Skin of body (tissue), 2 donors: ENCODE data around the gene FAM3C. TPM values are rescaled to one million over a fixed set of nuclear protein-coding genes. Genes with fewer than 3 reads are reported as not detected.

Experiments used
- DNase-seq: peaks from one replicate; lab custom pipeline; 2025; lab: John Stamatoyannopoulos, UW
- total RNA-seq: library from RNA; depleted of rRNA; stranded (reverse); fragments of >200 nt; gene quantifications from one replicate; pipeline ENCODE4 v1.2.3, GENCODE V29; 2014

Gene FAM3C
- total RNA-seq, 1 donor from 2014 or later = 94.3 TPM

DNA sequence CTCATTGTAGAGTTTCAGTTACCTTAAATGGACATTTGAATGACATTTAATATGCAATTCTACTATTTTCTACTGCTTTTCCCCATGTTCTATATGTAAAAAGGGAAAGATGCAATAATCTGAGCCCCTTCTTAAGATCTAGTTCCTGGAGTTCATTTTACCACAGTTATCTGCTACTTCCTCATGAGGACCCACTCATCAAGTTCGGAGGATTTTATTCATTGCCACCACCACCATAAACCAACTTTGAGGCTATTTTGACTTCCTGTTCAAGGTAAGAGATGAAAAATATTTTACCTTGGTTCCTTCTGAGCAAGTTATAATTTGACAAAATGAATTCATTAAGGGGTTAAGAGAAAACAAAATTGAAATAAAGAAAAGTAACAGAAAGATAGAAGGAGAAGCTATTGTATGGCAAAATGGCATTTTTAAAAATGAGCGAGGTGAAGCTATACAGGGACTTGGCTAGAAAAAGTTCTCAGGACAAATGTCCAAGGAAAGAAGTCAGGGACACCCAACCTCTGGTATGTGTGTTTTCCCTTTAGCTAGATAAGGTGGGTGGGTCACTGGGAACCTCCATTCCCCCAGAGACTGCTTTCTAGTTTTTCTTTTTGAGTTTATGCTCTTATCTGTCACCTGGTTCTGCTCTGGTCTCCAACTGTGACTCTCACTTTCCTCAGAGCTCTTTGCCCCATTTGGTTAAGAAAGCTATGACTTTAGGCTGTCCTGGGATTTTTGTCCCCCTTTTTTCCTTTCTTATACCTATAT, 14.9 kb upstream of the FAM3C start:
- DNase-seq = no peak

DNA sequence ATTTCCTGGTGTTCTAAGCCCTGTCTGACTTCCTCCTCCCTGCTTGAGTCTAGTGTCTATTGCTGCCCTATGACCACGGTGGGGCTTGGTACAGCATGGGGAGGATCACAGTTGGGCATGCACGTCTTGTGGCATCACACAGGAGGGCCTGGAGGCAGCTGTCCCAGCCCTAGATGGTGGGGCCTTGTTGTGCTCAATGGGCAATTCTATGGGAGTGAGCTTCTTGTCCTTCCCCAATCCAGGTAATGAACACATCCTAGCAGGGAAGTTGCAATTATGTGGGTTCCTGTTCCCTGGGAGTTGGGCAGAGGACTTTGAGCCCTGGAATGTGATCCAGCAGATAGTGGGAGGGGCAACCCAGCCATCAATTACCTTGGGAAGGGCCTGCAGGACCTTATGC, 10.8 kb upstream of the FAM3C start:
- no peak for DNase-seq

DNA sequence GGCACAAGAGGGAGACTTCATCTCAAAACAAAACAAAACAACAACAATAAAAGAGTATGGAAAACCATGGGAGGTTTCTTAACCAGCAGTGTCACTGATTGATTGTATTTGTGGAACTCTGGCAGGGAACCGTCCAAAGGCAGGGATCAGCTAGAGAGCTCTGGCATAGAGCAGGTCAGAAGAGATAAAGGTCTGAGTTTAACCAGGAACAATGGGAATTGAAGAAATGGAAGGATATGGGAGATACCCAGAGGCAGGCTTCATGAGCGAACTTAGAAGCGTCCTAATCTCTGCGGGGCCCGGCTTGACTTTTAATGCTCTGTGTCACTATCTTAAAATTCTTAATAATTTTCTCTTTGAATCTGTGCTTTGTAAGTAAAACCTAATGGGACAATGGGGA, 10.4 kb upstream of the FAM3C start:
- no peak for DNase-seq

DNA sequence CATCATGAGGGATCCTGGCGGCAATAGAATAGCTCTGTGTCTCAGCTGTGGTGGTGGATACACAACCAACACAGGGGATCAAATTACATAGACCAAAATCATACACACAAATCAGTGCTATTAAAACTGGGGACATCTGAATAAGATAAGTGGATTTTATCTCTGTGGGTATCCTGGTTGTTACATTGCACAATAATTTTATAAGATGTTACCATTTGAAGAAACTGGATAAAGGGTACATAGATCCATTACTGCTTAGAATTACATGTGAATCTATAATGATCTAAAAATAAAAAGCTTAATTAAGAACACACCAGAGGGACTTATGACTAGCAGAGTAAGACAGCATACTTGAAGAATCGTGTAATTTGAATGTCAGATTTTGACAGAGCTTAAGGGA, 8.2 kb upstream of the FAM3C start:
- peak; percentile 22 for DNase-seq

DNA sequence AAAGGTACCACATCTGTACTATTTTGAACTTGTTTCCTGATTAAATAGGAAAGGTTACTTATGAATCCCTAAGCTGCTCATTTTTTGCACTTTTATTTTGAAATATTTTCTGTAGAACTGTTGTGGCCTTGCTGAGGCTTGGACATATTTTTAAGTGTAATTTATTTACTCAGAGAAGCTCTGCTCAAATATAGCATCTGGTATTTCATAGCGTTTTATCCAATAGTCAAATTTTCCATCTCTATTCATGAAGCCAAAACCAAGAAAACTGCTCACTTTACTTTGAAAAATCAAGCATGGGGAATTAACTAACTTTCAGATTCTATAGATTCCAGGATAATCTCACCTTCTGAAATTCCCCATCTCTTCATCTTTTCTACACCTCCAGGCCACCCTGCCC, 6.6 kb upstream of the FAM3C start:
- peak; percentile 70 for DNase-seq

DNA sequence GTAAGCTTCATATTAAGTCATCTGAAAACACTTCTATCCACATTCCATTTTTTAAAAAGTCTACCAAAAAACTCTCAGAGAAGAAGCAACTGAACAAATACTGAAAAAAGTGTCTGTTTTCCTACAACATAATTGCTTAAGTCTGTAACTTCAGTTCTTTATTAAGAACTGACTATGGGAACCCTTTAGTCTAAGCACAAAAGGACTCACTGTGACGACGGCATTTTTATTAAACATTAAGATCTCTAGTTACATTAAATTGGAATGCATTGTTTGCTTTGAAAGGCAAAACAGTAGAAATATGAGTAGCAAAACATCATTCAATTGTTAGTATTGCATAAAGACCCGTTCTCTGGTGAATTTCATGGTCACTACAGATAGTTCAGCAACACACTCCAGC, 5.8 kb upstream of the FAM3C start:
- peak; percentile 44 for DNase-seq

DNA sequence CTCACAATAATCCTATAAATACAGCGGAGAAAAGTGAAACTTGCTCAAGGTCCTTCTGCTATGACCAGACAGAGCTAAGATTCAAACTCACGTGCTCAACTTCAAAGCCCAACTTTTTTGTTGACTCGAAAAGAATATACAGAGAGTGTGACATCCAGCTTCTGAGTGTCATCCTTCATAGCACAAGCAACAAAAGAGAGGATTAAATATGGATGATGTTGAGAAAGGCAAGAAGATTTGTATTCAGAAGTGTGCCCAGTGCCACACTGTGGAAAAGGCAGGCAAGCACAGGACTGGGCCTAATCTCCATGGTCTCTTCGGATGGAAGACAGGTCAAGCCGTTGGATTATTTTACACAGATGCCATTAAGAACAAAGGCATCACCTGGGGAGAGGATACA, 2.1 kb upstream of the FAM3C start:
- no peak for DNase-seq

DNA sequence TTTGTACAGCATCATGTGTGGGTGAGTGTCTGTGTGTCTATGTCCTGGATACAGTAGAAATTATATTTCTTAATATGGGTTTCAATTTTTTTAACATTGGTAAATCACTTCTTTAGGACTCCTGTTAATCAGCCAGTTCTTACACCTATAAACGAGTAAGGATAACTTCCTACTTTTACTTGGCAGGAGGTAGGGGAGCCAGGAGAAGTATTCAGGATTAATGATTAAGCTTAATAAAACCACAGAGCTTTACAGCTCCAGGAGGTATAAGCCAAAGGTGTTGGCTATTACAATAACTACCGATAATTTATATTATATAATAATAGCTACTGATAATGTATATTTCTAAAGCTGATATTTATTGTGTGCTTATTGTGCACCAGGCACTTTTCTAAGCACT, 1.7 kb upstream of the FAM3C start:
- no peak for DNase-seq

DNA sequence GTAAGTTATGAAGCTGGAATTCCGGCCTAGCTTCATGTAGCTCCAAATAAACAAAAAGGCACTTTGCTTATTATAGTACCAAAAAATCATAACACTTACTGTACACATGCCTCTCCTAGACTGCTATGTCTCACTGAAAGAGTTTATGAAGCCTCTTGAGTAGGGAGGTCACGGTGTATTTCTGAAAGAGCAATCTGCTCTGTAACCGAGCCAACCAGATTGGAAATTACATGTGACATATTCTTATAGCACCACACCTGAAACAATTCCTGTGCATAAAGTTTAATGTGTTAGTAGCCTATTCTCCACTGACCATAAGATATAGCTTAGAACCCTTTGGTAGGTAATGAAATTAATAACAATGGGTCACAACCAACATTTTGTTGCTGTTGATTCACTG, 1.3 kb upstream of the FAM3C start:
- DNase-seq = no peak

DNA sequence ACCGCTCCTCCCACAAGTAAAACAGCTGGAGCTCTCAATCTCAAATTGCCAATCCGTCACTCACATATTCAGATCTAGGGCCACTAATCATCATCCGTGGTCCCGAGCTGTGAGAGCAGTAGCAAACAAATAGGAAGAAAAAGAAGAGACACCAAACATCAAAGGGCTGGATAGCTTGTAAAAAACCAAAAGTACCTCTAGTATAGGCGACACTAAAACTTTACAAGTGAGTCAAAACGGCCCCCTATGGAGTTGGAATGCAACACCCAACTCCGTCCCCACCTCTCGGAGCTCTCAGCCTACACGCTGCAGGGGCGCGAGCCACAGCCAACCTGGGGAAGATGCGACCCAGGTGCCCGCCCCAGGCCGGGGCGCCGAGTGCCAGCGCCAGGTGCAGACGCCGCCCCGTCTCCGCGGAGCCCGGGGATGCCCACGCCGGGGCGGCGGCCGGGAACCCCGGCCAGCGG, 581 bp downstream of the FAM3C start:
- peak; percentile 22 for DNase-seq

DNA sequence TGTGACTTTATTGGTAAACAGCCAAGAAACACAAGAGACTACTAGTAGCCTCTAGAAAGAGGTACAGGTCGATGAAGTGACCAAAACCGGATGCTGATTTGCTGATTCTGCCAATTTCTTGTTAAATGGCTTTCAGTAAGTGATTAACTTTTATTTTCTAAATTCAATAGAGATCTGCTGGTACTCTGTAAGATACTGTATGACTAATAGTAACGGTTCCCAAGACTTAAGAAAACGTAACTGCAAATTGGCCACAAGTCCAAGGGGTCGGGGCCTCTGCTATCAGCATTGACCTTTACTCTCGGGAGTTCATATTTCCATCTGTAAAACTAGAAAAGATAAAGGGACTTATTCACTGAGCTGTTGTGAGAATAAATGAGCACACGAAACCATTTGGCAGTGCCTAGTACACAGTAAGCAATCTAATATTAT, 1.4 kb downstream of the FAM3C start:
- no peak for DNase-seq

DNA sequence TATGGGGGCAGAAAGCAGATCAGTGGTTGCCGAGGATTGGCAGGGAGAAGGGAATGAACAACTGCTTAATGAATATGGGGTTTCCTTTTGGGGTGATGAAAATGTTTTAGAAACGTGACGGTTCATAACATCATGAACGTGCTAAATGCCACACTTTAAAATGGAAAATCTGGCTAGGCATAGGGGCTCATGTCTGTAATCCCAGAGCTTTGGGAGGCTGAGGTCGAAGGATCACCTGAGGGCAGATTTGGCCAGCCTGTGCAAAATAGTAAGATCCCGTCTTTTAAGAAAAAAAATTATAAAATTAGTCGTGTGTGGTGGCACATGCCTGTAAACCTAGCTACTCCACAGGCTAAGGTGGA, 3.1 kb downstream of the FAM3C start:
- no peak for DNase-seq

DNA sequence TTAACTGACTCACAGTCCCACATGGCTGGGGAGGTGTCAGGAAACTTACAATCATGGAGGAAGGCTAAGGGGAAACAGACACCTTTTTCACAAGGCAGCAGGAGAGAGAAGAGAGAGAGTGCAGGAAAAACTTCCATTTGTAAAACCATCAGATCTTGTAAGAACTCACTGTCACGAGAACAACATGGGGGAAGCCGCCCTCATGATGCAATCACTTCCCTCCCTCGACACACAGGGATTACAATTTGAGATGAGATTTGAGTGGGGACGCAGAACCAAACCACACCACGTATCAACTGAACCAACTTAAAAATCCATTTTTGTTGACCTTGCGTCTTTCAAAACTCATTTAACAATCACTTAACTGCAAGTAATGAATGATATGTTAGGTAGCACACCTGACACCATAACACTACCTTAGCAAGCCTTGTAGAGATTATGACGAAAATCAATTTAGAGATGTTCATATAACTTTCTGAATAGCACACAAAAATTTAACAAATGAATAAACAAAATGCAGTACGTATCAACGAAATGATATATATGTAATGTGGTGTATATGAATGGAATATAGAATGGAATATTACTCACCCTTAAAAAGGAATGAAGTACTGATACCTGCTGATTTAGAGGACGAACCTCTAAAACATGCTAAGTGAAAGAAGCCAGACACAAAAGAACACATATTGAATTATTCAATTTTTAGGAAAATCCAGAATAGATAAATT, 3.7 kb downstream of the FAM3C start:
- no peak for DNase-seq

DNA sequence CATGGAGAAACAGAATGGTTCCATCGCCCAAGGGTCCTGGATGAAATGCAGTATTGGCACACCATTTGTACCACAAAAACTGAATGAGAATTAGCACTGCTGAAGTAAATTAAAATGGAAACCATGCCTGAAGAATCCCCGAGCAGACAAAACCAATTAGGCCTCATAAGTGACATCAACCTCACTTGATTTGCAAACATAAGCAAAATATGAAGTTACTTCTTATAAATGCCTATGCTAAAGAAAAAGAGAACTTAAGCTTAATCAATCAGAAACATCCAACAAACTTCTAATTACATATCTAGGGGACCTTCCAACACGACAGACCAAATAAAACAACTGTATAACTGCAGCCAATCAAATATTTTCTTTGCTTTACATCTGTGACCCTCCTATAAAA, 4.4 kb downstream of the FAM3C start:
- DNase-seq = no peak

DNA sequence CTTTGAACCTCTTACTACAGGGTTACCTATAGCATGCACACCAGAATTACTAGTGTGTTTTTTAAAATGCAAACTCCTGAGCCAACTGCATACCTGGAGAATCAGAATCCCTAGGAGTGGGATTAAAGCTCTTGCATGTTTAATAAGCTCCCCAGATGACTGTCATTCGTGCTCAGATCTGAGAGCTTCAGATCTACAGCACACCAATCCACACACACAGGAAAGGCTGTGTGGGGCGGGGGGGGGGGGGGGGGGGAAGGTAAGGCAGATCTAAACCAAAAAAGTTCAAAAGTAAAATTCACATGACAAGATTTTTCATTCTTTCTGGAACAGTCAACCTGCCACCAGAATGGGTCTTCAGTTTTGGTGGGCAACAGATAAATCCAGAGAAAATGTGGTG, 5.5 kb downstream of the FAM3C start:
- DNase-seq = no peak

DNA sequence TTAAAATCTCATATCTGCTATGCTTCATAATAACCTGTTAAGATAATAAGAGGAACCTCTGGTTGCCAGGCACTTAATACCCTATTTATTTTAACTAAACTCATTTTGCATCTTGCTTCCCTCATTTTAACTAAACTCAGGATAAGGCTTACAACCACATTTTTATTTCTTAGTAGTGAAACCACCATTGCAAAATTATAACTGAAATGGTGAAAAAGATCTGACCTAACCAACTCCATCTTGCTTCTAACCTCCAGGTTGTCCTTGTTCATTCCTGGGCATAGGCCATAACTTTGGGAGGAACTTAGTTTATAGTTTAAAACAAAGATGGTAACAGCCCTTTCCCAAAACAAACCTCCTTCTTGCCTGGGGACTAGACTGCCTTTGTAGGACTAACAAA, 6.0 kb downstream of the FAM3C start:
- no peak for DNase-seq

DNA sequence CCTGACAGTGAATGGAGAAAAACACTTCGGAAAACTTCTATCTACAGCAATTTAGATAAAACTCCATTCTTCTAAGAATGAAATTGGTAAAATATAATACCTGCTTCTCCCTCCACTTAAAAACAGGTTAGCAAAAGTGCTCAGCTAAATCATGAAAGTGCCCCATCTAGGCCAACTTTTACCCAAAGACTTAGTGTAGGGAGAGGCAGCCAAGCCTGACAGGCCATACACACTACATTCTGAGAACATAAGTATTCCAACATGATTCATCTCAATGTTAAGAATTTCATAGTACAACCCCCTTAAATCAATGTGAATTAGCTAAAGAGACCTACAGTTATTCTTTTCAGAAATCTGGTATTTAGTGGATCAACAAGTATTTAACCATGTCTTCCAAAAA, 7.2 kb downstream of the FAM3C start:
- DNase-seq = no peak

DNA sequence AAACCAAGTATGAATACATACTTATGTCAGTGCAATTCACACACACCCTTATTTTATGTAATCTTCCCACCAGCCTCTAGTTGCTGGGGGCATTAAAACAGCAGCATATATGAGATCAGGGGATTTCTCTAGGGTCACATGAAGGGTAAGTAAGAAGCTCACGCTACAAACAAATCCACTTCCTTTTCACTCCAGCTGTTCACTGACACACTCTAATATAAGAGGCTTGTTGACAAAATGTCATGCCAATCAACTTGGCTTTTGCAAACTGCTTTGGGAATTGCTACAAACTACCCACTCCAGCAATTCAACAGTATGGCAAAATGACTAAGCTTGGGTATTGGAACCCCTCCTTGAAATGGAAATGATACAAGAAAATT, 10.3 kb downstream of the FAM3C start:
- DNase-seq = peak; percentile 52

DNA sequence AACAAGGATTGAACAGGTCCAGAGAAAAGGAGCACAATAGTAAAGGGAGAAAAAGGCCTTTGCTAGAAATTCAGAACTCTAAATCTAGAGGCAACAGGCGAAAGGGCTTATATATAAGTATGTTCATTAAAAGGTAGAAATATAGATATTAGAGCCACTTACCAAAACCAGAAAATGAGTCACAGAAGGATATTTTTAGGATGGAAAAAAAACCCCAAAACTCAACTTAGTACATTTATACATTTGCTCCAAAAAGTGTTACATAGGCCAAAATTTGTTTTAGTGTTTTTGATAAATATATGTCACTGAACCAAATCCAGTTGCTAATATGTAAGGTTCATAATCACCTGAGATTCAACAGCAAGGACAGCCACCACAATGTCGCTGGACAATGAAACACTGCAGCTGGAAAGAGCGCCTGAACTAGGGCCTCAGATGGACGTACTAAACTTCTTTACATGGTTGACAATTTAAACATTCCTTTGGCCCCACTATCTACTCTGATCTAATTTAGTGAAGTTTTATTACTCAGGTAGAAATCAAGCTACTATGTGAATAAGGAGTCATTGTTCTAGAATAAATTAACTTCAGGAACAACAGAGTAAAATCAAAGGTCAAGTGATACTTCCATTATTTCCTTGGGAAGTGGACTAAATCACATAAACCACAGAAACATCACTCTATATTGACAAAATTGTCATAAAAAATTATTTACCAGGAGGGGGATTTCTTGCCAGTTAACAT, 10.9 kb downstream of the FAM3C start:
- no peak for DNase-seq

DNA sequence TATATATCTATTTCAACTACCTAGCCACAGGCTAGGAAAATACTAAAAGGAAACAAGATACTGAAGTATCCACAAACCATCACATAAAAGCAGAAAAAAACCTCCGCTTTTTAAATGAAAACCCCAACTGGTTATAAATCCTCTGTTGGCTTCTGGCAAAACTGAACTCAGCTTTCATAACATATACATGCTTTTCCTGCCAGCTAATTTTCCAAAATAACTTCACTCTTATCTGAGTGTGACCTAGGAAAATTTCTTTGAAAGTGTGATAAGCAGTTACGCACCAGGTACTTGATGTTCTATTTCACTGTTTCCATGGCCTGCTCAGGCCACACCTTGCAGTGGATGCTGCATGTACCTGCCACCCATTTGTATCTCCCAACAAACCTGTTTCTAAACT, 11.8 kb downstream of the FAM3C start:
- DNase-seq = no peak

DNA sequence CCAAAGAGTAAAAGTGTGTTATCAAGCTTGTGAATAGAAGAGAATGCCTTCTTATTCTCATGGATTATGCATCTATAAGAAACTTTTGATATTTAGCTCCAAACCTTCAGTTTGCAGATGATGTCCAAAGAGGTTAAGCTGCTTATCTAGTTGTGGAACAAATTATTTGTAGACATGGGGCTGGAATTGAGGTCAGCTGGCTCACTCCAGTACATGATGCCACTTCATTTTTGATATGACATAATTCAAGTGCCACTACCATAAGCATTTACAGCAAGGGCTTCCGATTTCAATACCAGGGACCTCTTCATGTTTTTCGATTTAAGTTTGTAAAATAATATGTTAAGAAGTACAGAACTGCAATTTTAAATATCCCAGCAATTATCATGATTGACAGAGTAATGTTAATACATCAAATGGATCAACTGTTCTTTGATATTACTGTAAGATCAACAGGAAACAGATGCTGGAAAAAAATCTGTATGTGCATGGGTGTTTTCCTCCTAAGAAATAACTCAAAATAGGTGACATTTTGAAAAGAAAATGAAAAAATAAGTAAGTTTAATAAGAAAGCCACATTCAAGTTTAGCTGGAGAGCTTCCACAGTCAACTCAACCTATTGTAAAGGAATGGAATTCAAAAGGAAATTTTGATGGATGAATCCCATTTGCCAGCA, 12.7 kb downstream of the FAM3C start:
- DNase-seq = no peak

DNA sequence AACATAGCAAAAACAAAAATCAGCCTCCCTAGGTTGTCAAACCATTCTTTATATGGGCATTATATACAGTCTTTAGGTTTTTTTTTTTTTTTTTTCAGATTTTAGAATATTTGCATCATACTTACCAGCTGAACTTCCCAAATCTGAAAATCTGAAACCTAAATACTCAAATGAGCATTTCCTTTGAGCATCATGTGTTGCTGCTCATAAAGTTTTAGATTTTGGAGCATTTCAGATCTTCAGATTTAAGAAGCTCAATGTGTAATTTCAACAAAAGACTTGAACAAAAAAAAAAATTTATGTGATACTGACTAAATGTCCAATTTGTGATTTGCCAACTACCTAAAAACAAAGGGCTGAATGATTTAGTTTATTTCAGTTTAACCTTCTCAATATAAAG, 13.6 kb downstream of the FAM3C start:
- no peak for DNase-seq
